Measurements from ENCODE around the gene CPN2. TPM values are rescaled to one million over a fixed set of nuclear protein-coding genes. Genes with fewer than 3 reads are reported as not detected.

The CPN2 gene
- total and polyA plus RNA-seq, 10 of the 15 experiments (the other 5 are each of a cell fraction or from before 2014, with no cell fraction given), result not detected

- TF ChIP-seq, protein P1, sequence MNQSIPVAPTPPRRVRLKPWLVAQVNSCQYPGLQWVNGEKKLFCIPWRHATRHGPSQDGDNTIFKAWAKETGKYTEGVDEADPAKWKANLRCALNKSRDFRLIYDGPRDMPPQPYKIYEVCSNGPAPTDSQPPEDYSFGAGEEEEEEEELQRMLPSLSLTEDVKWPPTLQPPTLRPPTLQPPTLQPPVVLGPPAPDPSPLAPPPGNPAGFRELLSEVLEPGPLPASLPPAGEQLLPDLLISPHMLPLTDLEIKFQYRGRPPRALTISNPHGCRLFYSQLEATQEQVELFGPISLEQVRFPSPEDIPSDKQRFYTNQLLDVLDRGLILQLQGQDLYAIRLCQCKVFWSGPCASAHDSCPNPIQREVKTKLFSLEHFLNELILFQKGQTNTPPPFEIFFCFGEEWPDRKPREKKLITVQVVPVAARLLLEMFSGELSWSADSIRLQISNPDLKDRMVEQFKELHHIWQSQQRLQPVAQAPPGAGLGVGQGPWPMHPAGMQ (IDR thresholded peaks at IDR 0.05; ENCODE audit: borderline replicate concordance), result no peak
- TF ChIP-seq GABPA (IDR thresholded peaks at IDR 0.05; ENCODE audit: low read depth), result no peak
- TF ChIP-seq DPF2 (IDR thresholded peaks at IDR 0.05), result no peak
- no peak for TF ChIP-seq IKZF2 (IDR thresholded peaks at IDR 0.05)
- TF ChIP-seq HCFC1 (IDR thresholded peaks at IDR 0.05; ENCODE audit: low read length), result no peak
- no peak for TF ChIP-seq ZNF217 (IDR thresholded peaks at IDR 0.05)
- TF ChIP-seq NFYB (IDR thresholded peaks at IDR 0.05; ENCODE audit: insufficient read depth, low read depth, low read length), result no peak
- TF ChIP-seq ZBTB11 (CRISPR knock-in tag; IDR thresholded peaks at IDR 0.05), result no peak
- no peak for TF ChIP-seq YY1 (IDR thresholded peaks at IDR 0.05; ENCODE audit: low read depth, low read length)
- TF ChIP-seq CREB1 (IDR thresholded peaks at IDR 0.05; ENCODE audit: low read depth), result no peak
Measured at GRCh38 chr3:194399166-194399565, 48.0 kb upstream of the CPN2 start, which contains the start of gene GP5 (continued).
